GM23338 (cell line): ENCODE data around the gene ZNF148. TPM values are rescaled to one million over a fixed set of nuclear protein-coding genes. Genes with fewer than 3 reads are reported as not detected.
"Not testable (repeated sequence)": the region's sequence is repeated elsewhere in the genome, so short reads cannot be mapped to it uniquely, and the experiment has no call there.

ENCODE experiments used
- ATAC-seq: fragments of 200-7000 bp; cut with Tn5 transposase; 3 replicates; pipeline ENCODE4 v1.9.1; 2020
- DNase-seq: peaks from one replicate; pipeline ENCODE4 v3.0.0-alpha.2; 2015; ENCODE audit warnings: low spot score
- H2AFZ ChIP-seq: fragments of 200-600 bp; sonication (generic); 2 replicates; pipeline ENCODE4 v1.8.0; 2016; ENCODE audit warnings: antibody characterized with exemption, mild to moderate bottlenecking, moderate library complexity
- H3F3A ChIP-seq: fragments of 200-600 bp; sonication (generic); replicated peaks from 2 replicates; pipeline ENCODE4 v1.8.0; 2017; ENCODE audit warnings: antibody characterized with exemption, mixed run types, low read depth
- H3K27ac ChIP-seq: fragments of 200-600 bp; sonication (generic); 2 replicates; pipeline ENCODE4 v1.6.1; 2016; ENCODE audit warnings: low read depth
- H3K27me3 ChIP-seq: fragments of 200-600 bp; sonication (generic); 2 replicates; pipeline ENCODE4 v1.8.0; 2016; ENCODE audit warnings: mild to moderate bottlenecking, mixed run types, moderate library complexity; ENCODE audit not compliant: insufficient read depth
- H3K36me3 ChIP-seq: fragments of 200-600 bp; sonication (generic); 2 replicates; pipeline ENCODE4 v1.8.0; 2016; ENCODE audit warnings: mild to moderate bottlenecking; ENCODE audit not compliant: insufficient read depth
- H3K4me1 ChIP-seq: fragments of 200-600 bp; sonication (generic); 2 replicates; pipeline ENCODE4 v1.8.0; 2016; ENCODE audit warnings: mild to moderate bottlenecking, moderate library complexity; ENCODE audit not compliant: insufficient read depth
- H3K4me2 ChIP-seq: fragments of 200-600 bp; sonication (generic); 2 replicates; pipeline ENCODE4 v1.7.1; 2017; ENCODE audit warnings: mixed run types
- H3K4me3 ChIP-seq: fragments of 200-600 bp; sonication (generic); 2 replicates; pipeline ENCODE4 v1.6.1; 2016; ENCODE audit warnings: mixed run types
- H3K79me2 ChIP-seq: fragments of 200-600 bp; sonication (generic); replicated peaks from 2 replicates; pipeline ENCODE4 v1.8.0; 2017; ENCODE audit warnings: mild to moderate bottlenecking; ENCODE audit not compliant: insufficient read depth
- H3K9me2 ChIP-seq: fragments of 200-600 bp; sonication (generic); 2 replicates; pipeline ENCODE4 v1.8.0; 2017; ENCODE audit not compliant: insufficient read depth
- H4K20me1 ChIP-seq: fragments of 200-600 bp; sonication (generic); replicated peaks from 2 replicates; pipeline ENCODE4 v1.8.0; 2017; ENCODE audit warnings: mild to moderate bottlenecking; ENCODE audit not compliant: insufficient read depth
- H3K27ac Mint-ChIP-seq: 2 replicates; pipeline ENCODE4 v1.8.0; 2020; ENCODE audit warnings: inconsistent platforms, mild to moderate bottlenecking, moderate library complexity, mixed read lengths
- H3K27me3 Mint-ChIP-seq: 3 replicates; pipeline ENCODE4 v1.8.0; 2022; ENCODE audit warnings: low read depth, mild to moderate bottlenecking, moderate library complexity, mixed read lengths, inconsistent platforms; ENCODE audit not compliant: insufficient read depth, poor library complexity
- H3K36me3 Mint-ChIP-seq: 3 replicates; pipeline ENCODE4 v1.8.0; 2021; ENCODE audit warnings: low read depth, mild to moderate bottlenecking, inconsistent platforms, moderate library complexity, mixed read lengths
- H3K4me1 Mint-ChIP-seq: 3 replicates; pipeline ENCODE4 v1.8.0; 2020; ENCODE audit warnings: mild to moderate bottlenecking, inconsistent platforms, mixed read lengths
- H3K4me3 Mint-ChIP-seq: 3 replicates; pipeline ENCODE4 v1.8.0; 2021; ENCODE audit warnings: moderate library complexity, mild to moderate bottlenecking, inconsistent platforms, mixed read lengths
- H3K9me3 Mint-ChIP-seq: 3 replicates; pipeline ENCODE4 v1.8.0; 2020; ENCODE audit warnings: moderate library complexity, mild to moderate bottlenecking, inconsistent platforms, mixed read lengths
- ETS1 ChIP-seq: IDR thresholded peaks from 2 replicates; pipeline ENCODE4 v1.6.1; 2016; ENCODE audit warnings: antibody characterized with exemption
- EZH2phosphoT487 ChIP-seq: fragments of 200-600 bp; sonication (generic); IDR thresholded peaks from one replicate; pipeline ENCODE4 v1.8.1; 2018; ENCODE audit warnings: antibody characterized with exemption; ENCODE audit not compliant: unreplicated experiment
- JUNB ChIP-seq: IDR thresholded peaks from one replicate; pipeline ENCODE4 v1.6.1; 2016; ENCODE audit warnings: antibody characterized with exemption; ENCODE audit not compliant: unreplicated experiment
- NANOG ChIP-seq: IDR thresholded peaks from 2 replicates; pipeline ENCODE4 v1.6.1; 2016; ENCODE audit warnings: antibody characterized with exemption, borderline replicate concordance
- POLR2AphosphoS5 ChIP-seq: IDR thresholded peaks from 2 replicates; pipeline ENCODE4 v1.6.1; 2016; ENCODE audit warnings: antibody characterized with exemption, low read depth
- ZNF331 ChIP-seq: fragments of 250-450 bp; sonication (Bioruptor Pico); IDR thresholded peaks from 2 replicates; pipeline ENCODE4 v1.5.0; 2020; ENCODE audit warnings: low read depth, mild to moderate bottlenecking, moderate library complexity
- ZNF462 ChIP-seq: fragments of 250-450 bp; sonication (Bioruptor Pico); IDR thresholded peaks from 2 replicates; pipeline ENCODE4 v1.5.0; 2020; ENCODE audit warnings: mild to moderate bottlenecking, moderate library complexity
- polyA plus RNA-seq: library from polyadenylated mRNA; unstranded; fragments of >200 nt; fragmentation: Nextera tagmentation; extraction: Ambion mirVana; gene quantifications from 2 replicates; pipeline ENCODE4 v1.2.1, GENCODE V29; 2016
- total RNA-seq: library from RNA; depleted of rRNA; stranded (reverse); fragments of >200 nt; shearing (Covaris generic); gene quantifications from 2 replicates; pipeline ENCODE4 v1.2.3, GENCODE V29; 2014

Gene ZNF148
- total and polyA plus RNA-seq, 2 experiments from 2014 or later, result 13.9 to 16.9 TPM

- TF ChIP-seq ZNF462 (CRISPR knock-in tag), result no peak
- TF ChIP-seq ETS1, result no peak
- TF ChIP-seq NANOG, result no peak
These were observed 14.2 kb upstream of the ZNF148 start (continued) for GRCh38 chr3:125389282-125389681.

- not testable (repeated sequence) for H3K27ac ChIP-seq, H3K27me3 Mint-ChIP-seq, H2AFZ ChIP-seq, H3K27ac Mint-ChIP-seq, H3K4me3 ChIP-seq, H3K4me1 ChIP-seq, H3K9me2 ChIP-seq, H3K36me3 Mint-ChIP-seq, H3K36me3 ChIP-seq, H3K79me2 ChIP-seq, H3K9me3 Mint-ChIP-seq, H3K4me3 Mint-ChIP-seq, DNase-seq, H3K4me2 ChIP-seq, H4K20me1 ChIP-seq, H3K27me3 ChIP-seq, H3K4me1 Mint-ChIP-seq, ATAC-seq, H3F3A ChIP-seq
These were observed 13.2 kb upstream of the ZNF148 start for GRCh38 chr3:125388369-125388768.

- Histone ChIP-seq H3K36me3 (no peaks in the 10 kb centered on the region), H3K4me3 (no peak overlapping the region), H3K9me2 (no peaks in the 10 kb centered on the region), H2AFZ (no peak overlapping the region), H3K4me1 (no peaks in the 10 kb centered on the region; the same call in 1 of the 2 replicates), H3K4me2 (no peak overlapping the region), H3K79me2 (no peaks in the 10 kb centered on the region), H3F3A (no peaks in the 10 kb centered on the region), H4K20me1 (no peaks in the 10 kb centered on the region), H3K27me3 (no peaks in the 10 kb centered on the region), H3K27ac (no peak overlapping the region)
- H3K27ac Mint-ChIP-seq, result no peak overlapping the region
- DNase-seq (no peak), ATAC-seq (no peak)
- H3K36me3 Mint-ChIP-seq, result no peaks in the 10 kb centered on the region
- H3K27me3 Mint-ChIP-seq, result peaks cover 5% of the 10 kb centered on the region
- H3K4me1 Mint-ChIP-seq, result no peaks in the 10 kb centered on the region
- H3K4me3 Mint-ChIP-seq, result no peak overlapping the region
- H3K9me3 Mint-ChIP-seq, result no peaks in the 10 kb centered on the region; the same call in 2 of the 3 replicates
- TF ChIP-seq EZH2phosphoT487 (no peak), POLR2AphosphoS5 (no peak), JUNB (no peak), ZNF331 (CRISPR knock-in tag) (no peak)
These were observed 11.7 kb upstream of the ZNF148 start for GRCh38 chr3:125386811-125387210.
